HEK293 (cell line): Measurements from ENCODE around the gene RRBP1.

ENCODE experiments used
- TF ChIP-seq, protein P1 (sequence below): fragments of 450-650 bp; formaldehyde crosslinking; IDR thresholded peaks from 2 replicates; pipeline ENCODE4 v1.5.1; 2016; ENCODE audit warnings: missing biosample characterization, missing genetic modification characterization
- TF ChIP-seq, protein P2 (sequence below): fragments of 450-650 bp; formaldehyde crosslinking; IDR thresholded peaks from 2 replicates; pipeline ENCODE4 v1.5.1; 2016; ENCODE audit warnings: missing biosample characterization, missing genetic modification characterization

DNA sequence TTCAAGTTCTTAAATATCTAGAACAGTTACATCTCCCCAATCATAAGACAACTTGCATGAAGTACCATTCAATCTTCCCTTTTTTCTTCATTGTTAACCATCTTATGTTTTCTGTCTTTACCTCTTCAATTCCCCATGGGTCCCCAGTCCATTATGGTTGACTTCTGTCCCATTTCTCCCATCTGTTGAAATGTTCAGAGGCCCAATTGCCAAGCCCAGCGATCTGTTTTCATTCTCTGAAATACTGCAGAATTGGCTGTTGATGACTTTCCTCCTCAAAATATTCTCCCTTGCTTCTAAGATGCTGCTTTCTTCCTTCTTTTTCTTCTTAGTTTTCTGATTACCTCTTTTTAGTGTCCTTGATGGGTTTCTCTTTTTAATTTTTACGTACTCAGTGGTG lies 86.2 kb downstream of the RRBP1 start:
- TF ChIP-seq, protein P1, sequence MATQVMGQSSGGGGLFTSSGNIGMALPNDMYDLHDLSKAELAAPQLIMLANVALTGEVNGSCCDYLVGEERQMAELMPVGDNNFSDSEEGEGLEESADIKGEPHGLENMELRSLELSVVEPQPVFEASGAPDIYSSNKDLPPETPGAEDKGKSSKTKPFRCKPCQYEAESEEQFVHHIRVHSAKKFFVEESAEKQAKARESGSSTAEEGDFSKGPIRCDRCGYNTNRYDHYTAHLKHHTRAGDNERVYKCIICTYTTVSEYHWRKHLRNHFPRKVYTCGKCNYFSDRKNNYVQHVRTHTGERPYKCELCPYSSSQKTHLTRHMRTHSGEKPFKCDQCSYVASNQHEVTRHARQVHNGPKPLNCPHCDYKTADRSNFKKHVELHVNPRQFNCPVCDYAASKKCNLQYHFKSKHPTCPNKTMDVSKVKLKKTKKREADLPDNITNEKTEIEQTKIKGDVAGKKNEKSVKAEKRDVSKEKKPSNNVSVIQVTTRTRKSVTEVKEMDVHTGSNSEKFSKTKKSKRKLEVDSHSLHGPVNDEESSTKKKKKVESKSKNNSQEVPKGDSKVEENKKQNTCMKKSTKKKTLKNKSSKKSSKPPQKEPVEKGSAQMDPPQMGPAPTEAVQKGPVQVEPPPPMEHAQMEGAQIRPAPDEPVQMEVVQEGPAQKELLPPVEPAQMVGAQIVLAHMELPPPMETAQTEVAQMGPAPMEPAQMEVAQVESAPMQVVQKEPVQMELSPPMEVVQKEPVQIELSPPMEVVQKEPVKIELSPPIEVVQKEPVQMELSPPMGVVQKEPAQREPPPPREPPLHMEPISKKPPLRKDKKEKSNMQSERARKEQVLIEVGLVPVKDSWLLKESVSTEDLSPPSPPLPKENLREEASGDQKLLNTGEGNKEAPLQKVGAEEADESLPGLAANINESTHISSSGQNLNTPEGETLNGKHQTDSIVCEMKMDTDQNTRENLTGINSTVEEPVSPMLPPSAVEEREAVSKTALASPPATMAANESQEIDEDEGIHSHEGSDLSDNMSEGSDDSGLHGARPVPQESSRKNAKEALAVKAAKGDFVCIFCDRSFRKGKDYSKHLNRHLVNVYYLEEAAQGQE: no peak
- TF ChIP-seq, protein P2, sequence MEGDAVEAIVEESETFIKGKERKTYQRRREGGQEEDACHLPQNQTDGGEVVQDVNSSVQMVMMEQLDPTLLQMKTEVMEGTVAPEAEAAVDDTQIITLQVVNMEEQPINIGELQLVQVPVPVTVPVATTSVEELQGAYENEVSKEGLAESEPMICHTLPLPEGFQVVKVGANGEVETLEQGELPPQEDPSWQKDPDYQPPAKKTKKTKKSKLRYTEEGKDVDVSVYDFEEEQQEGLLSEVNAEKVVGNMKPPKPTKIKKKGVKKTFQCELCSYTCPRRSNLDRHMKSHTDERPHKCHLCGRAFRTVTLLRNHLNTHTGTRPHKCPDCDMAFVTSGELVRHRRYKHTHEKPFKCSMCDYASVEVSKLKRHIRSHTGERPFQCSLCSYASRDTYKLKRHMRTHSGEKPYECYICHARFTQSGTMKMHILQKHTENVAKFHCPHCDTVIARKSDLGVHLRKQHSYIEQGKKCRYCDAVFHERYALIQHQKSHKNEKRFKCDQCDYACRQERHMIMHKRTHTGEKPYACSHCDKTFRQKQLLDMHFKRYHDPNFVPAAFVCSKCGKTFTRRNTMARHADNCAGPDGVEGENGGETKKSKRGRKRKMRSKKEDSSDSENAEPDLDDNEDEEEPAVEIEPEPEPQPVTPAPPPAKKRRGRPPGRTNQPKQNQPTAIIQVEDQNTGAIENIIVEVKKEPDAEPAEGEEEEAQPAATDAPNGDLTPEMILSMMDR: no peak
